Breast epithelium (tissue), 3 donors: ENCODE results near the gene BNIP2.

ENCODE experiments used
- POLR2A ChIP-seq: fragments of 450-650 bp; IDR thresholded peaks from one replicate; pipeline ENCODE4 v1.6.1; 2016; ENCODE audit warnings: antibody characterized with exemption, mild to moderate bottlenecking, moderate library complexity
- POLR2AphosphoS5 ChIP-seq, 3 donors: sonication (generic); formaldehyde crosslinking; IDR thresholded peaks; one replicate each; pipeline ENCODE4 v1.6.1; 2017; ENCODE audit warnings: antibody characterized with exemption in 3 of 3
- TF ChIP-seq, protein P1 (sequence below), 3 donors: fragments of 450-650 bp; IDR thresholded peaks; one replicate each; pipeline ENCODE4 v1.5.1; 2016 to 2017; ENCODE audit warnings: antibody characterized with exemption in 3 of 3, mild to moderate bottlenecking in 3 of 3, moderate library complexity in 3 of 3

DNA sequence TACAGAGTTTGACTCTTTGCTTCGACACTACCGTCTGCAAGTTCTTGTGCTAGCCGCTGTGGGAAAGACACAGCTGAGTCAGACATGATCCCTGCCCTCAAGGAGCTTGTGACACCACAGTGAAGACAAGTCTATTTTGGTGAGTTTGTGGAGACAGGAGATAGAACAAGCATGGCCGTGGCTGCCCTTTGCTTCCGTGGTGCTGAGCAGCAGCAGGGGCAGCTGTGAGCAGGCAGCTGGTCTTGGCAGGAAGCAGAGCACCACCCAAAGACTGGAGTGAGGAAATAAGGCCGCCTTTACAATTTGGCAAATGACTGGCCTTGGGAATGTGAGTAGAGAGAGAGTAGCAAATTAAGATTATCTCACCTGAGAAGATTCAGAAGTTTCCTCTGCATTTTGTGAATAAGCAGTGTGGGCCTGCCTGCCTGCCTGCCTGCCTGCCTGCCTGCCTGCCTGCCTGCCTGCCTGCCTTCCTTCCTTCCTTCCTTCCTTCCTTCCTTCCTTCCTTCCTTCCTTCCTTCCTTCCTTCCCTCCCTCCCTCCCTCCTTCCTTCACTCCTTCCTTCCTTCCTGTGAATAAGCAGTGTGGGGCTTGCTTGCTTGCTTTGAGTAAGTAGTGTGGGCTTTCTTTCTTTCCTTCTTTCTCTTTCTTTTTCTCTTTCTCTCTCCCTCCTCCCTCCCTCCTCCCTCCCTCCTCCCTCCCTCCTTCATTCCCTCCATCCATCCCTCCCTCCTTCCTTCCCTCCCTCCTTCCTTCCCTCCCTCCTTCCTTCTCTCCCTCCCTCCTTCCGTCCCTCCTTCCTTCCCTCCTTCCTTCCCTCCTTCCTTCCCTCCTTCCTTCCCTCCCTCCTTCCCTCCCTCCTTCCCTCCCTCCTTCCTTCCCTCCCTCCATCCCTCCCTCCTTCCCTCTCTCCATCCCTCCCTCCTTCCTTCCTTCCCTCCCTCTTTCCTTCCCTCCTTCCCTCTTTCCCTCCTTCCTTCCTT lies 79.1 kb downstream of the BNIP2 start:
- TF ChIP-seq, protein P1, sequence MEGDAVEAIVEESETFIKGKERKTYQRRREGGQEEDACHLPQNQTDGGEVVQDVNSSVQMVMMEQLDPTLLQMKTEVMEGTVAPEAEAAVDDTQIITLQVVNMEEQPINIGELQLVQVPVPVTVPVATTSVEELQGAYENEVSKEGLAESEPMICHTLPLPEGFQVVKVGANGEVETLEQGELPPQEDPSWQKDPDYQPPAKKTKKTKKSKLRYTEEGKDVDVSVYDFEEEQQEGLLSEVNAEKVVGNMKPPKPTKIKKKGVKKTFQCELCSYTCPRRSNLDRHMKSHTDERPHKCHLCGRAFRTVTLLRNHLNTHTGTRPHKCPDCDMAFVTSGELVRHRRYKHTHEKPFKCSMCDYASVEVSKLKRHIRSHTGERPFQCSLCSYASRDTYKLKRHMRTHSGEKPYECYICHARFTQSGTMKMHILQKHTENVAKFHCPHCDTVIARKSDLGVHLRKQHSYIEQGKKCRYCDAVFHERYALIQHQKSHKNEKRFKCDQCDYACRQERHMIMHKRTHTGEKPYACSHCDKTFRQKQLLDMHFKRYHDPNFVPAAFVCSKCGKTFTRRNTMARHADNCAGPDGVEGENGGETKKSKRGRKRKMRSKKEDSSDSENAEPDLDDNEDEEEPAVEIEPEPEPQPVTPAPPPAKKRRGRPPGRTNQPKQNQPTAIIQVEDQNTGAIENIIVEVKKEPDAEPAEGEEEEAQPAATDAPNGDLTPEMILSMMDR (IDR thresholded peaks at IDR 0.05) = no peak
- TF ChIP-seq POLR2AphosphoS5 (IDR thresholded peaks at IDR 0.05) (no peak), POLR2A (no peak)
